Breast epithelium (tissue), 4 donors: Measurements from ENCODE around the gene CDH23. TPM values are rescaled to one million over a fixed set of nuclear protein-coding genes. Genes with fewer than 3 reads are reported as not detected.
A peak's percentile ranks its signal among the peaks of the same experiment; 100 is the strongest.

ENCODE experiments used
- DNase-seq, 2 donors: peaks; one replicate each; pipeline ENCODE4 v3.0.0-alpha.2; 2019; ENCODE audit warnings: low spot score in 2 of 2
- H3K27ac ChIP-seq, 2 donors: fragments of 200-600 bp; sonication (generic) in 1 of 2; one replicate each; pipeline ENCODE4 v1.5.1; 2016 to 2019; ENCODE audit warnings: mild to moderate bottlenecking in 1 of 2
- H3K27me3 ChIP-seq, 2 donors: fragments of 200-600 bp; sonication (generic) in 1 of 2; one replicate each; pipeline versions ENCODE4 v1.5.1 to v1.6.0; 2017 to 2019; ENCODE audit warnings: control low read depth in 1 of 2, mild to moderate bottlenecking in 1 of 2
- H3K36me3 ChIP-seq: fragments of 200-600 bp; one replicate; pipeline ENCODE4 v1.5.1; 2019
- H3K4me1 ChIP-seq, 2 donors: fragments of 200-600 bp; sonication (generic); one replicate each; pipeline ENCODE4 v1.5.1; 2016 to 2019; ENCODE audit warnings: control low read depth in 1 of 2
- H3K4me3 ChIP-seq, 3 donors: fragments of 200-600 bp; sonication (generic); 1 replicate in 2 of 3; 2 replicates in 1 of 3; pipeline ENCODE4 v1.5.1; 2016 to 2019; ENCODE audit warnings: mild to moderate bottlenecking in 3 of 3, moderate library complexity in 2 of 3
- H3K9me3 ChIP-seq, 2 donors: fragments of 200-600 bp; sonication (generic) in 1 of 2; one replicate each; pipeline ENCODE4 v1.5.1; 2016 to 2019; ENCODE audit warnings: control low read depth in 1 of 2
- CTCF ChIP-seq, 3 donors: fragments of 450-650 bp; IDR thresholded peaks; one replicate each; pipeline ENCODE4 v1.5.1; 2016 to 2017; ENCODE audit warnings: antibody characterized with exemption in 3 of 3, mild to moderate bottlenecking in 3 of 3, moderate library complexity in 3 of 3
- POLR2A ChIP-seq: fragments of 450-650 bp; IDR thresholded peaks from one replicate; pipeline ENCODE4 v1.6.1; 2016; ENCODE audit warnings: antibody characterized with exemption, mild to moderate bottlenecking, moderate library complexity
- POLR2AphosphoS5 ChIP-seq, 3 donors: sonication (generic); formaldehyde crosslinking; IDR thresholded peaks; one replicate each; pipeline ENCODE4 v1.6.1; 2017; ENCODE audit warnings: antibody characterized with exemption in 3 of 3
- intact Hi-C: fragments of 100-400 bp; cut with DNase I; formaldehyde crosslinking; loops from one replicate; pipeline ENCODE4 v1.15.1; 2023; ENCODE audit warnings: low total_unique reads
- total RNA-seq, 3 donors: library from RNA; depleted of rRNA; stranded (reverse); fragments of >200 nt; gene quantifications; one replicate each; pipeline ENCODE4 v1.1.0, GENCODE V29; 2016

Gene CDH23
- total RNA-seq, 3 donors from 2014 or later = 8.5 to 13.8 (median 11.6) TPM

GRCh38 chr10:71844695-71845094, 448.0 kb downstream of the CDH23 start:
- no peak for TF ChIP-seq POLR2A
- TF ChIP-seq POLR2AphosphoS5 (IDR thresholded peaks at IDR 0.05) = no peak
- Histone ChIP-seq H3K27ac (peak overlapping the region in 1 of 2 donors; percentile 52), H3K36me3 (no peaks in the 10 kb centered on the region), H3K4me1 (peaks cover 0 to 16% of the 10 kb centered on the region in 2 donors), H3K4me3 (no peak overlapping the region), H3K27me3 (no peaks in the 10 kb centered on the region), H3K9me3 (no peaks in the 10 kb centered on the region)
- intact Hi-C loops = loop anchor here (5.0 kb wide), 1 partner anchor 512 kb away; no protein-coding TSS in a partner anchor
- DNase-seq = no peak

GRCh38 chr10:71845410-71846405, 449.0 kb downstream of the CDH23 start:
- intact Hi-C loops = loop anchor here (5.0 kb wide), 1 partner anchor 513 kb away; no protein-coding TSS in a partner anchor
- TF ChIP-seq CTCF (IDR thresholded peaks at IDR 0.05) = no peak
- TF ChIP-seq POLR2A = no peak
- TF ChIP-seq POLR2AphosphoS5 (IDR thresholded peaks at IDR 0.05) = no peak
- peak overlapping the region; percentile 27 to 52 for H3K27ac ChIP-seq
- H3K36me3 ChIP-seq = no peaks in the 10 kb centered on the region
- H3K4me3 ChIP-seq = no peak overlapping the region
- no peak for DNase-seq
- no peaks in the 10 kb centered on the region for H3K9me3 ChIP-seq
- H3K4me1 ChIP-seq = peaks cover 0 to 7% of the 10 kb centered on the region in 2 donors
- H3K27me3 ChIP-seq = no peaks in the 10 kb centered on the region

DNA sequence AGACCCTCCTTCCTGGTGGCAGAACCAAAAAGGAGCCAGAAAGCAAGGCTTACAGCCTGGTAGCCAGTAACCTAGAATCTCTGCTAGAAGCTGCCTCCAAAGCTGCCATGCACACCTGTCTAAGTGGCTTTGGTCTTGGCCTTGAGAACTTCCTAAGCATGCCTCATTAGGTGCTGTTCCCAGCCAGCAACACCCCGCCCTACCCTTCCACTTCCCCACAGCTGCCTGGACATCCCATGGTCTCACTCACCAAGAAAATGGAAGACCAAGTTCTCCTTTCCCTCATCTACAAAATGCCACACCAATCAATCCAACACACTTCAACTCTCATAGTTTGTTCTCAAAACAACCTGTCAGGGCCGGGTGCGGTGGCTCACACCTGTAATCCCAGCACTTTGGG, 450.1 kb downstream of the CDH23 start:
- intact Hi-C loops = loop anchor here (5.0 kb wide), 1 partner anchor 515 kb away; no protein-coding TSS in a partner anchor
- H3K9me3 ChIP-seq = no peaks in the 10 kb centered on the region
- DNase-seq = no peak
- H3K4me3 ChIP-seq = no peak overlapping the region
- peak overlapping the region in 1 of 2 donors; percentile 30 for H3K27ac ChIP-seq
- TF ChIP-seq CTCF (IDR thresholded peaks at IDR 0.05) (no peak), POLR2AphosphoS5 (IDR thresholded peaks at IDR 0.05) (no peak), POLR2A (no peak)
- H3K4me1 ChIP-seq = peaks cover 0 to 3% of the 10 kb centered on the region in 2 donors
- H3K27me3 ChIP-seq = no peaks in the 10 kb centered on the region
- no peaks in the 10 kb centered on the region for H3K36me3 ChIP-seq

- Histone ChIP-seq H3K36me3 (no peaks in the 10 kb centered on the region), H3K27ac (peak overlapping the region in 1 of 2 donors; percentile 30), H3K4me1 (peaks cover 0 to 3% of the 10 kb centered on the region in 2 donors), H3K9me3 (no peaks in the 10 kb centered on the region), H3K27me3 (no peaks in the 10 kb centered on the region), H3K4me3 (no peak overlapping the region)
- intact Hi-C loops = loop anchor here (5.0 kb wide), 1 partner anchor 515 kb away; no protein-coding TSS in a partner anchor
- TF ChIP-seq POLR2A (no peak), CTCF (IDR thresholded peaks at IDR 0.05) (no peak), POLR2AphosphoS5 (IDR thresholded peaks at IDR 0.05) (no peak)
- DNase-seq = no peak
These were observed 450.7 kb downstream of the CDH23 start for GRCh38 chr10:71847418-71847817.

DNA sequence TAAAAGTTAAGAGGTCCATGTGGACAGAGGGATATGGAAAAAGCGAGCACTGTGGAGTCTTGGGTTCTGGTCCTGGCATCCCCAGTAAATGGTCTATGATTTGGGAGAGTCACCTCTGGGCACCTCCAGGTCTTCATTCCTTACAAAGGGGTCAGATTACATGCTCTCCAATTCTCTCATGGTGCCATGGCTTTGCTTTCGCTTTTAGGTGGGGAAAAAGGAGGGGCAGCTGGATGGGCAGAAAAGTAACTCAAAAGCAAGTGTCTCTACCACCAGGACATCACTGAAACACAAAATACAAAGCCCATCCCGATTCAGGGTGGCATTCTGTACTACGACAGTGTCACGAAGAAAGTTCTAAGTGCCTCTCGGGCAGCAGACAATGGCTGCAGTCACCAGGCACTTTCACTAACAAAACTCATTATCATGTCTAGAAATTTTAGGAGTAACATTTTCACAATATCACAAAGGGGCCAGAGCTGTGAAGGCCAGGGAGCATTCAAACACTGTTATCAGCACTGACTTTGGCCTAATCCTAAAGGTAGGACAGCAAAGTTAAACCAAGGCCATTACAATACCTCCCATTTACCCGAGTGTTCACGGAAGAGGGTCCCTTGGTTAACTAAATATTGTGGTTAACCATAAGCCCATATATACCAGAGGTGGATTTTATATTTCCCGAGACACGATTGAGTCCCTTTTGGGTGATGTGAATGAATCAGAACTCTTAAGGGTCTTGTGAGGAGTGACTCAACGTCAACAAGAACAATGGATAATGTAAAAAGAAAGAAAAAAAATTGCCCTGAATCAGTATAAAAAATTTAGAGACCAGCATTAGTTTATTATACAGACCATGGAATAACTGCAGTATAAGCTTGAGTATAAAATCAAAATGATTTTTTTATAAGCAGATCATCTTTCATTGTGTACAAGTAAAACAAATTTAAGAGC, 451.9 kb downstream of the CDH23 start:
- Histone ChIP-seq H3K4me1 (peaks cover 0 to 3% of the 10 kb centered on the region in 2 donors), H3K4me3 (peak overlapping the region in 1 of 3 donors; percentile 97), H3K9me3 (no peaks in the 10 kb centered on the region), H3K36me3 (no peaks in the 10 kb centered on the region), H3K27me3 (no peaks in the 10 kb centered on the region), H3K27ac (peak overlapping the region; percentile 1 to 26)
- TF ChIP-seq POLR2A (no peak), POLR2AphosphoS5 (IDR thresholded peaks at IDR 0.05) (no peak), CTCF (IDR thresholded peaks at IDR 0.05) (no peak)
- intact Hi-C loops = loop anchor here (5.0 kb wide), 1 partner anchor 516 kb away; no protein-coding TSS in a partner anchor
- no peak for DNase-seq
